GM19438 (cell line): Measurements from ENCODE around the gene ETAA1.

ENCODE experiments used
- ATAC-seq: cut with Tn5 transposase; IDR thresholded peaks from one replicate; pipeline ENCODE4 v1.9.1; 2021; ENCODE audit warnings: low read depth; ENCODE audit not compliant: unreplicated experiment

The ETAA1 gene

DNA sequence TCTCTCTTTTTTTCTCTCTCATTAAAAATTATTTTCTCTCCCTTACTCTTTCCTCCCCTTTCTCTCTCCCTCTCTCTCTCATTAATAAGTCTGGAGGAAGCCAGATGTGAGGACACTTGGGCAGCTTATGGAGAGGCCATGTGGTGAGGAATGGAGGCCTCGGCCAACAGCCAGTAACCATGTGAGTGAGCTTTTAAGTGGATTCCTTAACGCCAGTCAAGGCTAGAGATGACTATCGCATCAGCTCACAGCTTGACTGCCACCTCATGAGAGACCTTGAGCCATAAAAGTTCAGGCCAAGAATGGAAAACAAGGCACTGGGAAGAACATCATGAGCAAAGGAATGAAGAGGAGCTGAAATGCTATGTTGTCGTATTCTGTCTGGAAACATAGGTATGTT lies 39.1 kb downstream of the ETAA1 start:
- ATAC-seq = no peak

DNA sequence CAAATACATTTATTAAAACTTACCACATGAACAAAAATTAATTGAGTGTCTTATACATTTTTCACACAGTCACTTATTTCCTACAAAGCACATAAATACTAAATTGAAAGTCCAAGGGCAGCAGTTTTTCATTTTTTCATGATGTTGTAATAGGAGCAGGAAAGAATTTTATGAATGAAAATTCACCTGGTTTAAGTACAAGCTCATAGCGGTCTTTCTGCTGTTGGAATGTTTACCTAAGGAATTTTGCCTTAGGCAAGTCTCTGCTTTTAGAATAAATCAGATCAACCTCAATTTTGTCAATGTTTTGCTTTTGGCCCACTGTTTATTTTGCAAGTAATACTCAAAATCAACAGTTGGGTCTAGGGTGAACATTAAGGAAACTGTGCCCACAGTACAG lies 40.0 kb downstream of the ETAA1 start:
- ATAC-seq = no peak

- ATAC-seq = no peak
Observed at GRCh38 chr2:67438337-67438736, 41.2 kb downstream of the ETAA1 start.

DNA sequence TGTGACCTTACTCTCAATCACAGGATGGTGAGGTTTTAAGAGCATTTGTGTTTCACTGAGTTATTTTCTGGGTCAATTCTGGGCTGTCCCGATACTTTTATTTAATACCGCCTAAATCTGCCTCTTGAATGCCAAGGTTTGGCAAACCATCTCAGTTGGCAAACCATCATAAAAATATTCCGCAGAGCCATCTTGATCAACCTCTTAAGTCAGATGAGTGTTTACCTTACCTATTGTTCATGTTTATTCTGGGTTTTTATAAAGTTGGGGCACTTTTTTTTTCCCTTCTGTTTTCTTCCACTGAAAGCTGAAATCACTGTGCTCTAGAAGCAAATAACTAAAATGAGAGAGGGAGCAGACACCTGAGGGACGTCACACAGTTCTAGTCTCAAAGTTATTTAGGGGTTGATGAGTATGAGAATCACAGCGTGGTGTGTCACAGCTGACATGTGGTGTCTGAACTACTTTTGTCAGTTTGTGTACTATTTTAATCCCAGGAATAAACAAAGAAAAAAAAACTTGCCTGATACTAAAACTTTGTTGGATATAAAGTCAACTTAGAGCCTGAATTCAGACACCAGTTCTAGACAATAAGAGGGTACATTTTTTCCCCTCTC lies 48.6 kb downstream of the ETAA1 start:
- ATAC-seq = no peak

DNA sequence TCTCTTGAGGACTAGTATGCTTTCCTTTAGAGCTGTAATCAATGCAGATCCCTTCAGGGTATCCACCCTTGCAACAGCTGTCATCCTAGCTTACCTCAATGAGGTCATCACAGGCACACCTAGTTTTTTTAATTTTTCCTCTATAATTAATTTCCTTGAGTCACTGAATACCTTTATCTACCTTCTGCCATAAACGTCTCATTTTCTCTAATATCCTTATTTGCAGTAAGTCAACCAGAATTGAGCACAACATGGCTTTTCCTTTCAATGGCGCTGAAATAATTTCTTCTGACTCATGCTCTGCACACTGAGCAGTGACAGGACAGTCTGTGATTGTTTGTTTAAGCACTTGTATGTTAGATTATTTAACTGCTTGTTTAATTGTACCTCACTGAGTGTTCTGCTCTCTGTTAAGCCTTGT lies 49.4 kb downstream of the ETAA1 start:
- ATAC-seq = no peak

DNA sequence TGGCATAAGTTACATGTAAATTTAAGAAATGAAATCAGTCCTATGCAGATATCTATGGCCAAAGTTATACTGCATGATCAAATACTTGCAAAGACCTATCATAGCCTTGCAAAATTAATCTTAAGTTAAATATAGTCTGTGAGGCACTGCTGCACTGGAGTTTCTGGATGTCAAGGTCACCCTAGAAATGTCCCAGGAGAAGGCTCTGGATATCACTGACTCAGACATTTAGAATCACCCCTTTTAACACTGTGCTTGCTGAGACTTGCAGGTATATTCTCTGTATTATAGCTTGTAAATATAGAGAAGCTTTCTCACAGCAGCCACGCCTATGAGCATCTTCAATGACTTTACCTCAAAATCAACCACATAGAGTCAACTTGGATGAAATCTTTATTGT lies 51.5 kb downstream of the ETAA1 start:
- ATAC-seq = no peak

- no peak for ATAC-seq
Observed at GRCh38 chr2:67451086-67451832, 54.1 kb downstream of the ETAA1 start.

DNA sequence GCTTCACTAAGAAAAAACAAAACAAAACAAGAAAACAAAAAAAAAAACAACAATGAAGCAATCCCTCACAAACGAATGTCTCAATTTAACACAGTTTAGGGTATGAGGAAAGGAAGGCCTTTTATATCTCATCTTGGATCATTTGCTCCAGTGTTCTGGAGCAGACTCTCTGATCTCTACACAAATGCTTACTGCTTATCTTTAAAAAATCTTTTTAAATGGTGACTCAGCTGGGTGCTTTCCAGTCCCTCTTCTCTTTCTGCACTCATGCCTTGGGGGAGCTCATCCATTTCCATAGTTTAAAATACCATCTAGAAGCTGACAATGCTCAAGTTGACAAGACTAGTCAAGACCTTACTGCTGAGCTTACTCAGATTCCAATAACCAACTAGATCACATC lies 56.2 kb downstream of the ETAA1 start:
- no peak for ATAC-seq

DNA sequence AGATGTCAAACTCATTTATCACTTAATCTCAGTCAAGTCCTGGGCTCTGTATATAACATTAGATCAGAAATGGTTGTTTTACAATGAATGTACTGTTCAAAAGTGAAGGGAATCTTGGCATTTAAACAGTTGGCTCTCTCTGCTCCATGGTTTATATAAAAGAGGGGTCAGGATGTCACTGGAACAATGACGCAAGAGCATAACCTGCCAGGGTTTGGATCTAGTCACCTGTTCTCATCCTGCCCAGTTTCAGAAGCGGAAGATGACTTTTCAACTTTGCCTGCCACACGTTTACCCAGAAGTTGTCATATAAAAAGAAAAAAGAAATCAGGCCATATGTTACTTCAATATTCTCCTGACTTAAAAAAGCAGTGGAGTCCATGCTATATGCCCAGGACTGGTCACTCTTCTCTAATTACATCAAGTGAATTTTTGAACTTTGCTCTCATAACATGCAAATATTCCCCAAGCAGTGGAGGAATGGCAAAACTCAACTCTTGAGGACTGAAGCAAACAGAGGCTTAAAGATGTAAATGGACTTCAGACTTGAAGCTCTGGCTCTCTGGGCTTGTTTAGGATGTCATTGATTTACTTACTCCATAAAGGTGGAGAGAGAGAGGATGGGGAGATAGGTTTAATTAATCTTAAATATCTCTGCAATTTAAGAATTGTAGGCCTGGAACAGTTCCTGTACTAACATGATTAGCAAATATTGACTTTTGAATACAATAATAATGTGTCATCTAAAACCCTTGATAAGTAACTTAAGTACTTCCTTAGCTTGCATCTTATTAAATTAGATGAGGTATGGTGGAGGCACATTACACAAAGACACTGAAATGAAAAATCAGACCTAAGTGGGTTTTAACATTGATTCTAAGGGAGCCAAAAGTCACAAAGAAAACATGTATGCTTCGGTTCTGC lies 58.3 kb downstream of the ETAA1 start:
- no peak for ATAC-seq

- no peak for ATAC-seq
Observed at GRCh38 chr2:67456428-67456827, 59.3 kb downstream of the ETAA1 start.

GRCh38 chr2:67457699-67458098 lies 60.6 kb downstream of the ETAA1 start:
- ATAC-seq = no peak

GRCh38 chr2:67459761-67460160 lies 62.6 kb downstream of the ETAA1 start:
- no peak for ATAC-seq
